ENCODE results near the gene ALDH1B1. TPM values are rescaled to one million over a fixed set of nuclear protein-coding genes. Genes with fewer than 3 reads are reported as not detected.

The ALDH1B1 gene
- total RNA-seq, 2 experiments from 2014 or later = 0.19 to 0.20 TPM

DNA sequence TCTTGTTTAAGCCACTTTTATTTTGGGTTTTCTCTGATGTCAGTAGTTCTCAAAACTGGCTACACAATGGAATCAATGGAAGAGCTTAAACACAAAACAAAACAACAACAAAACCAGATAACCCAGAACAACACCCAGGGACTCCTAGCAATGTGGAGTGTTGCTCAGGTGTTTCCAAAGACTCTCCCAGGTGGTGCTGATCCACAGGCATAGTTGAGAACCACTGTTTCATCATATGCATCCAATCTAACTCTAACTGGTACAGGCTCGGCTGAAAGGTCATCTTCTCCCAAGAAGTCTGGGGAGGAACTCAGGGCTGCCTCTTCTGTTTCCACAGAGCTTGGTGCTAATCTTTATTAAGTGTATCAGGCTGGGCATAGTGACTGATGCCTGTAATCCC, 5.4 kb upstream of the ALDH1B1 start:
- Mint-ChIP-seq H3K27me3 (peaks cover 5% of the 10 kb centered on the region), H3K4me3 (no peak overlapping the region), H3K27ac (no peak overlapping the region), H3K9me3 (no peaks in the 10 kb centered on the region), H3K4me1 (ENCODE audit: low read depth) (peaks cover 2% of the 10 kb centered on the region), H3K36me3 (ENCODE audit: low read depth) (peaks cover 2% of the 10 kb centered on the region)
- H3K9me3 ChIP-seq (ENCODE audit: control insufficient read depth in 1 of 2, insufficient read depth in 1 of 2, low read length in 2 of 2) = peaks cover 0 to 6% of the 10 kb centered on the region in 2 experiments
- CTCF ChIA-PET = no interaction called here
- no peaks in the 10 kb centered on the region for H3K36me3 ChIP-seq (ENCODE audit: insufficient read depth, low read length)
- POLR2A ChIA-PET = no interaction called here
- H3K27me3 ChIP-seq (ENCODE audit: control insufficient read depth in 1 of 2, insufficient read depth in 2 of 2, low read length in 2 of 2) = peaks cover 0 to 3% of the 10 kb centered on the region in 2 experiments
- peaks cover under 1% of the 10 kb centered on the region for H3K4me1 ChIP-seq (ENCODE audit: insufficient read depth, low read length)
- no peak overlapping the region for H3K27ac ChIP-seq (ENCODE audit: low read depth in 1 of 2, low read length in 2 of 2)
- H3K4me3 ChIP-seq (ENCODE audit: low read length) = no peak overlapping the region
- ATAC-seq (ENCODE audit: poor library complexity) (no peak), DNase-seq (no peak)
- TF ChIP-seq, protein P1, sequence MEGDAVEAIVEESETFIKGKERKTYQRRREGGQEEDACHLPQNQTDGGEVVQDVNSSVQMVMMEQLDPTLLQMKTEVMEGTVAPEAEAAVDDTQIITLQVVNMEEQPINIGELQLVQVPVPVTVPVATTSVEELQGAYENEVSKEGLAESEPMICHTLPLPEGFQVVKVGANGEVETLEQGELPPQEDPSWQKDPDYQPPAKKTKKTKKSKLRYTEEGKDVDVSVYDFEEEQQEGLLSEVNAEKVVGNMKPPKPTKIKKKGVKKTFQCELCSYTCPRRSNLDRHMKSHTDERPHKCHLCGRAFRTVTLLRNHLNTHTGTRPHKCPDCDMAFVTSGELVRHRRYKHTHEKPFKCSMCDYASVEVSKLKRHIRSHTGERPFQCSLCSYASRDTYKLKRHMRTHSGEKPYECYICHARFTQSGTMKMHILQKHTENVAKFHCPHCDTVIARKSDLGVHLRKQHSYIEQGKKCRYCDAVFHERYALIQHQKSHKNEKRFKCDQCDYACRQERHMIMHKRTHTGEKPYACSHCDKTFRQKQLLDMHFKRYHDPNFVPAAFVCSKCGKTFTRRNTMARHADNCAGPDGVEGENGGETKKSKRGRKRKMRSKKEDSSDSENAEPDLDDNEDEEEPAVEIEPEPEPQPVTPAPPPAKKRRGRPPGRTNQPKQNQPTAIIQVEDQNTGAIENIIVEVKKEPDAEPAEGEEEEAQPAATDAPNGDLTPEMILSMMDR (IDR thresholded peaks at IDR 0.05) = no peak
- intact Hi-C loops (cut with DNase I, micrococcal nuclease) = no loop called here

DNA sequence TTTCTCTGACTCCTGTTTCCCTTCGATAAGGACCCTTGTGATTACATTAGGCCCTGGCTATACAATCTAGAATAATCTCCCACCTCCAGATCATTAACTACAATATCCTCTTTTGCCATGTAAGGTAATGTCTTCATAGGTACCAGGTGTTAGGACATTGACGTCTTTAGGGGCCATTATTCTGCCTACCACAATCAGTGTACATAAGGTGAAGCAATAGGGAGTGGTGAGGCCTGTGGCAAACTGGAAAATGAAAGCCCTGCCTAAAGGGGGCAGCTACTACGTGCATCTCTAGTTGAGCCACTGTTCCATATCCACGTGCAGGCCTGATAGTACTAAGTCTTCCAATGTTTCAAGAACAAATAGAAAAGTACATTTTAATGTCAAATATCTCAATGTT, 4.8 kb upstream of the ALDH1B1 start:
- Mint-ChIP-seq H3K4me1 (ENCODE audit: low read depth) (peaks cover 5% of the 10 kb centered on the region), H3K9me3 (no peaks in the 10 kb centered on the region), H3K27me3 (peaks cover 5% of the 10 kb centered on the region), H3K27ac (no peak overlapping the region), H3K36me3 (ENCODE audit: low read depth) (peaks cover 5% of the 10 kb centered on the region), H3K4me3 (no peak overlapping the region)
- ChIA-PET POLR2A (no interaction called here), CTCF (no interaction called here)
- ATAC-seq (ENCODE audit: poor library complexity) (no peak), DNase-seq (no peak)
- no peaks in the 10 kb centered on the region for H3K36me3 ChIP-seq (ENCODE audit: insufficient read depth, low read length)
- H3K9me3 ChIP-seq (ENCODE audit: control insufficient read depth in 1 of 2, insufficient read depth in 1 of 2, low read length in 2 of 2) = peaks cover 0 to 6% of the 10 kb centered on the region in 2 experiments
- H3K27me3 ChIP-seq (ENCODE audit: control insufficient read depth in 1 of 2, insufficient read depth in 2 of 2, low read length in 2 of 2) = peaks cover 0 to 3% of the 10 kb centered on the region in 2 experiments
- TF ChIP-seq, protein P1 (IDR thresholded peaks at IDR 0.05) = no peak
- H3K4me3 ChIP-seq (ENCODE audit: low read length) = no peak overlapping the region
- H3K4me1 ChIP-seq (ENCODE audit: insufficient read depth, low read length) = peaks cover 4% of the 10 kb centered on the region
- intact Hi-C loops (cut with DNase I, micrococcal nuclease) = no loop called here
- H3K27ac ChIP-seq (ENCODE audit: low read depth in 1 of 2, low read length in 2 of 2) = no peak overlapping the region

DNA sequence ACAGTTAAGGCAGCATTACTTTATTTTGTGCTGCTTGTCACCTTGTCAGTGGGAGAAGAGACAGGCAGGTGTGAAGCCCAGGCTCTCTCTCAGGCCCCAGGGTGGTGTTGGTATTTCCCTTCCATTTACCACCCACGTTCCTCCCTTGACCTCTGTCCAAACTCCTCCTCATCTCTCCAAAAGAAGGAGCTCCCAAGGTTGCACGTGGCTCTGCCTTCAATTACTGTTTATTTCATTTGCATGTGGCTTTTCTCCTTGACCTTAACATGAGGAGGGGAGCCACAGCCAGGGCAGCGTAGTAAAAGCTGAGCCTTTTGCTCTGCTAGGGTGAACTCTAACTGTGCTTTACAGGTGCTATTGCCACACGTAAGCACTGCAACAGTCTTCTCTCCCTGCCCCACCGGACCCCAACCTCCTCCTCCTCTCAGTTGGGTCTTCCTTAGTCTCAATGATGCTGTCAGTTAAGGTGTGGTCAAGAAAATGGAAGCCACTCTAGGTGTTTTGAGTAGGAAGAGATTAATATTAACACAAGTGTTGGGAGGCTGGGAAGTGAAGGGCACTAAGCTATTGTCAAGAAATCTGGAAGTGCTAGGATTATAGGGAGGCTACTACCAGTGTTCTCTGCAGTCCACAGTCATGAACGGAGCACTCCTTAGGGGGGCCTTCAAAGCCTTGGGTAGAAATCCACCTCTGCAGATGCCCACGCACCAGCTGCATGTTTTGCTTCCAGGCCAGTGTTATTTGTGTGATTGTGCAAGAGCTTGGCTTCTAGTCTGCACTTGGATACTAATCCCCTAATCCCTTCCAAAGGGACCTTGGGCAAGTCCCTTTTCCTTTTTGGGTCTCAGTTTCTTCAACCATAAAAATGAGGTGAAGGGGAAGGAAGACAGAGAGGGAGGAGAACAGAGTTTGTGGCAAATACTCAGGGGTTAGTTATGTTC, 3.9 kb upstream of the ALDH1B1 start:
- DNase-seq (no peak), ATAC-seq (ENCODE audit: poor library complexity) (no peak)
- TF ChIP-seq, protein P1 (IDR thresholded peaks at IDR 0.05) = no peak
- Histone ChIP-seq H3K27ac (ENCODE audit: low read depth in 1 of 2, low read length in 2 of 2) (no peak overlapping the region), H3K27me3 (ENCODE audit: control insufficient read depth in 1 of 2, insufficient read depth in 2 of 2, low read length in 2 of 2) (peaks cover 0 to 3% of the 10 kb centered on the region in 2 experiments), H3K4me3 (ENCODE audit: low read length) (no peak overlapping the region), H3K9me3 (ENCODE audit: control insufficient read depth in 1 of 2, insufficient read depth in 1 of 2, low read length in 2 of 2) (peaks cover 0 to 6% of the 10 kb centered on the region in 2 experiments), H3K4me1 (ENCODE audit: insufficient read depth, low read length) (peaks cover 12% of the 10 kb centered on the region), H3K36me3 (ENCODE audit: insufficient read depth, low read length) (no peaks in the 10 kb centered on the region)
- ChIA-PET CTCF (no interaction called here), POLR2A (no interaction called here)
- peaks cover 5% of the 10 kb centered on the region for H3K36me3 Mint-ChIP-seq (ENCODE audit: low read depth)
- intact Hi-C loops (cut with DNase I, micrococcal nuclease) = no loop called here
- peaks cover 11% of the 10 kb centered on the region for H3K4me1 Mint-ChIP-seq (ENCODE audit: low read depth)
- H3K27me3 Mint-ChIP-seq = peaks cover 5% of the 10 kb centered on the region
- no peak overlapping the region for H3K27ac Mint-ChIP-seq
- H3K4me3 Mint-ChIP-seq = no peak overlapping the region
- no peaks in the 10 kb centered on the region for H3K9me3 Mint-ChIP-seq

All from CD4-positive, alpha-beta T cell (primary cell).